RWPE1 (cell line): ENCODE results near the gene MAPKAPK2.
A peak's percentile ranks its signal among the peaks of the same experiment; 100 is the strongest.

Experiments used
- CTCF ChIA-PET: fragments of 350-600 bp; sonication (Branson Sonifier 250); formaldehyde crosslinking; extraction: SDS; loops from one replicate; lab custom pipeline; 2021; lab: Yijun Ruan, JAX
- POLR2A ChIA-PET: fragments of 400-600 bp; formaldehyde crosslinking; extraction: SDS; loops from one replicate; lab custom pipeline; 2020; ENCODE audit warnings: antibody characterized with exemption; ENCODE audit not compliant: low non-redundant PET; lab: Yijun Ruan, JAX
- DNase-seq: peaks from one replicate; pipeline ENCODE4 v3.0.0; 2012; ENCODE audit warnings: low spot score
- H3K27ac ChIP-seq: fragments of 450-650 bp; 2 replicates; pipeline ENCODE4 v1.5.1; 2017
- TF ChIP-seq, protein P1 (sequence below): fragments of 450-650 bp; conservative IDR thresholded peaks from 2 replicates; pipeline ENCODE4 v1.5.1; 2017; ENCODE audit warnings: low read depth, mild to moderate bottlenecking

MAPKAPK2 gene

GRCh38 chr1:206702260-206702659 is 17.6 kb downstream of the MAPKAPK2 start:
- TF ChIP-seq, protein P1, sequence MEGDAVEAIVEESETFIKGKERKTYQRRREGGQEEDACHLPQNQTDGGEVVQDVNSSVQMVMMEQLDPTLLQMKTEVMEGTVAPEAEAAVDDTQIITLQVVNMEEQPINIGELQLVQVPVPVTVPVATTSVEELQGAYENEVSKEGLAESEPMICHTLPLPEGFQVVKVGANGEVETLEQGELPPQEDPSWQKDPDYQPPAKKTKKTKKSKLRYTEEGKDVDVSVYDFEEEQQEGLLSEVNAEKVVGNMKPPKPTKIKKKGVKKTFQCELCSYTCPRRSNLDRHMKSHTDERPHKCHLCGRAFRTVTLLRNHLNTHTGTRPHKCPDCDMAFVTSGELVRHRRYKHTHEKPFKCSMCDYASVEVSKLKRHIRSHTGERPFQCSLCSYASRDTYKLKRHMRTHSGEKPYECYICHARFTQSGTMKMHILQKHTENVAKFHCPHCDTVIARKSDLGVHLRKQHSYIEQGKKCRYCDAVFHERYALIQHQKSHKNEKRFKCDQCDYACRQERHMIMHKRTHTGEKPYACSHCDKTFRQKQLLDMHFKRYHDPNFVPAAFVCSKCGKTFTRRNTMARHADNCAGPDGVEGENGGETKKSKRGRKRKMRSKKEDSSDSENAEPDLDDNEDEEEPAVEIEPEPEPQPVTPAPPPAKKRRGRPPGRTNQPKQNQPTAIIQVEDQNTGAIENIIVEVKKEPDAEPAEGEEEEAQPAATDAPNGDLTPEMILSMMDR = no peak
- POLR2A ChIA-PET = interaction anchor here (0.6 kb wide), 1 partner anchor 20 kb away, joined by 4 read pairs; no protein-coding TSS in a partner anchor
- CTCF ChIA-PET = interaction anchor here (0.7 to 1.0 kb wide), 2 partner anchors 23 to 38 kb away, joined by 3 read pairs; no protein-coding TSS in a partner anchor
- H3K27ac ChIP-seq = no peak overlapping the region
- DNase-seq = no peak

- DNase-seq = no peak
- ChIA-PET CTCF (interaction anchor here (0.7 to 1.0 kb wide), 2 partner anchors 23 to 38 kb away, joined by 3 read pairs; no protein-coding TSS in a partner anchor), POLR2A (no interaction called here)
These were observed 18.1 kb downstream of the MAPKAPK2 start for GRCh38 chr1:206702803-206703202.

DNA sequence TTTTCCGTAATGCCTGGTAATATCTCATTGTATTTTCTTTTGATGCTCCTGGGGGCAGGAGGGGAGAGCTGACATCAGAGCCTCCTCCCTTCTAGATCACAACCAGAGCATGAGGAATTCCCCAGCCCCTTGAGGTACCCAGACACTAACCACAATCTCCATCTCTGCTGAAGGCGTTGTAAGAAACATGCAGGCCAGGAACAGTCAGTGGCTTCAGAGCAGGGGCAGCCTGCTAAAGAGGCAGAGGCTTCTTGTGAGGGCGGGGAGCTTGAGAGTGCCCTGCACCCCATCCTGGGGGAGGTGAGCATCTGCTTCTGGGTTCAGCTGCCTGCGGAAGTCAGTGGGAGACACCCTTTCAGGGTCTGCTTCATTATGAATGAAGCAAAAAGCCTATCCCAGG is 19.0 kb downstream of the MAPKAPK2 start:
- POLR2A ChIA-PET = no interaction called here
- TF ChIP-seq, protein P1 = no peak
- H3K27ac ChIP-seq = no peak overlapping the region
- CTCF ChIA-PET = interaction anchor here (0.5 kb wide), 1 partner anchor 40 kb away, joined by 3 read pairs; no protein-coding TSS in a partner anchor
- DNase-seq = no peak

More at GRCh38 chr1:206702803-206703202, 18.1 kb downstream of the MAPKAPK2 start:
- TF ChIP-seq, protein P1 = no peak
- no peak overlapping the region for H3K27ac ChIP-seq

GRCh38 chr1:206704226-206704625 is 19.5 kb downstream of the MAPKAPK2 start:
- no peak overlapping the region for H3K27ac ChIP-seq
- DNase-seq = no peak
- TF ChIP-seq, protein P1 = no peak
- ChIA-PET POLR2A (no interaction called here), CTCF (interaction anchor here (0.5 to 1.6 kb wide), 4 partner anchors 8 to 203 kb away, joined by 3 to 7 read pairs (median 4); no protein-coding TSS in a partner anchor)

DNA sequence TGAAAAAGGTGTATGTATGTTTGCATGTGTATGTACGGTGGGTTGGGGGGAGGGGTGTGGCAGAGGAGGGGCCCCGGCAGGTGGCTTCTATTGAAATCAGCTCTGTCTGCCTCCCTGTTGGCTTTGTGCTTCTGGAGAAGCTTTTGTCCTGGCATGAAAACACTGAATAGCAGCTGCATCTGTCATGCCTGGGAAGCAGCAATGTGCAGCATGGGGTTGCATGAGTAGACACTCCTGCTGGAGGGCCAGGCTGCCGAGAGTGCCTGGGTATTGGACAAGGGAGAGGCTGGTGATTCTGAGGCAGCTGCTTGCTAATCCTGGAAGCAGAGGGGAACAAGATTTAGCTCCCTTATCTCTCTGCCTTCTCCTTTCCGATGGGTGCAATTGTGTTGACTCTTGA is 20.5 kb downstream of the MAPKAPK2 start:
- TF ChIP-seq, protein P1 = no peak
- no peak for DNase-seq
- POLR2A ChIA-PET = no interaction called here
- H3K27ac ChIP-seq = peak overlapping the region; percentile 20; the same call in 1 of the 2 replicates
- CTCF ChIA-PET = interaction anchor here (0.8 to 2.3 kb wide), 4 partner anchors 9 to 56 kb away, joined by 4 to 8 read pairs (median 4); no protein-coding TSS in a partner anchor

GRCh38 chr1:206705726-206706297 is 21.1 kb downstream of the MAPKAPK2 start:
- TF ChIP-seq, protein P1 = no peak
- peak overlapping the region; percentile 20; the same call in 1 of the 2 replicates for H3K27ac ChIP-seq
- POLR2A ChIA-PET = interaction anchor here (0.5 kb wide), 1 partner anchor 16 kb away, joined by 3 read pairs; no protein-coding TSS in a partner anchor
- CTCF ChIA-PET = interaction anchor here (0.6 to 2.3 kb wide), 6 partner anchors 9 to 654 kb away, joined by 3 to 8 read pairs (median 4); no protein-coding TSS in a partner anchor
- DNase-seq = no peak
